ENCODE measurements around the gene COLEC12.
A peak's percentile ranks its signal among the peaks of the same experiment; 100 is the strongest.

COLEC12 gene

GRCh38 chr18:395456-396250 is 104.8 kb downstream of the COLEC12 start:
- H3K4me3 ChIP-seq (ENCODE audit: low read depth, low read length): no peak overlapping the region
- peak; percentile 85 for DNase-seq (ENCODE audit: low read depth, low spot score)
- in situ Hi-C loops (cut with HindIII; ENCODE audit: low sequenced_read_pairs): no loop called here
- no peak for TF ChIP-seq CTCF (IDR thresholded peaks at IDR 0.05; ENCODE audit: low read depth, low read length)

- in situ Hi-C loops (cut with HindIII; ENCODE audit: low sequenced_read_pairs): no loop called here
- DNase-seq (ENCODE audit: low read depth, low spot score): peak; percentile 81
- H3K4me3 ChIP-seq (ENCODE audit: low read depth, low read length): no peak overlapping the region
- no peak for TF ChIP-seq CTCF (IDR thresholded peaks at IDR 0.05; ENCODE audit: low read depth, low read length)
These were observed 105.5 kb downstream of the COLEC12 start for GRCh38 chr18:394987-395362.

- no peak for TF ChIP-seq CTCF (IDR thresholded peaks at IDR 0.05; ENCODE audit: low read depth, low read length)
- in situ Hi-C loops (cut with HindIII; ENCODE audit: low sequenced_read_pairs): no loop called here
- no peak overlapping the region for H3K4me3 ChIP-seq (ENCODE audit: low read depth, low read length)
- DNase-seq (ENCODE audit: low read depth, low spot score): no peak
These were observed 106.1 kb downstream of the COLEC12 start for GRCh38 chr18:394262-394986.

GRCh38 chr18:393574-393957 is 106.9 kb downstream of the COLEC12 start:
- DNase-seq (ENCODE audit: low read depth, low spot score): no peak
- TF ChIP-seq CTCF (IDR thresholded peaks at IDR 0.05; ENCODE audit: low read depth, low read length): no peak
- in situ Hi-C loops (cut with HindIII; ENCODE audit: low sequenced_read_pairs): no loop called here
- H3K4me3 ChIP-seq (ENCODE audit: low read depth, low read length): no peak overlapping the region

- peak; percentile 47 for DNase-seq (ENCODE audit: low read depth, low spot score)
- H3K4me3 ChIP-seq (ENCODE audit: low read depth, low read length): no peak overlapping the region
- in situ Hi-C loops (cut with HindIII; ENCODE audit: low sequenced_read_pairs): no loop called here
- TF ChIP-seq CTCF (IDR thresholded peaks at IDR 0.05; ENCODE audit: low read depth, low read length): no peak
These were observed 107.5 kb downstream of the COLEC12 start for GRCh38 chr18:392928-393573.

- DNase-seq (ENCODE audit: low read depth, low spot score): no peak
- H3K4me3 ChIP-seq (ENCODE audit: low read depth, low read length): no peak overlapping the region
- TF ChIP-seq CTCF (IDR thresholded peaks at IDR 0.05; ENCODE audit: low read depth, low read length): no peak
- in situ Hi-C loops (cut with HindIII; ENCODE audit: low sequenced_read_pairs): no loop called here
These were observed 109.6 kb downstream of the COLEC12 start for GRCh38 chr18:390741-391478.
